Hepatocyte (in vitro differentiated cells): ENCODE measurements around the gene CLCN4. TPM values are rescaled to one million over a fixed set of nuclear protein-coding genes. Genes with fewer than 3 reads are reported as not detected.

Experiments
- DNase-seq: peaks from one replicate; pipeline ENCODE4 v3.0.0-alpha.2; 2016; ENCODE audit warnings: low spot score
- H2AFZ ChIP-seq: fragments of 200-600 bp; sonication (generic); 2 replicates; pipeline ENCODE4 v1.6.0; 2016; ENCODE audit warnings: antibody characterized with exemption, mild to moderate bottlenecking
- H3K27ac ChIP-seq: fragments of 200-600 bp; sonication (generic); 2 replicates; pipeline ENCODE4 v1.5.1; 2016; ENCODE audit warnings: mild to moderate bottlenecking
- H3K27me3 ChIP-seq: fragments of 200-600 bp; sonication (generic); 2 replicates; pipeline ENCODE4 v1.6.1; 2016
- H3K36me3 ChIP-seq: fragments of 200-600 bp; sonication (generic); replicated peaks from 2 replicates; pipeline ENCODE4 v1.5.1; 2016; ENCODE audit warnings: low read depth; ENCODE audit not compliant: insufficient read depth
- H3K4me1 ChIP-seq: fragments of 200-600 bp; sonication (generic); 2 replicates; pipeline ENCODE4 v1.5.1; 2016; ENCODE audit warnings: mild to moderate bottlenecking, moderate library complexity; ENCODE audit not compliant: insufficient read depth
- H3K4me2 ChIP-seq: fragments of 200-600 bp; sonication (generic); 2 replicates; pipeline ENCODE4 v1.6.0; 2016
- H3K4me3 ChIP-seq: fragments of 200-600 bp; sonication (generic); 2 replicates; pipeline ENCODE4 v1.5.1; 2016; ENCODE audit warnings: mild to moderate bottlenecking
- H3K79me2 ChIP-seq: fragments of 200-600 bp; sonication (generic); 2 replicates; pipeline ENCODE4 v1.6.0; 2017; ENCODE audit warnings: mild to moderate bottlenecking
- H3K9me2 ChIP-seq: fragments of 200-600 bp; sonication (generic); replicated peaks from 2 replicates; pipeline ENCODE4 v1.6.0; 2017; ENCODE audit warnings: mild to moderate bottlenecking; ENCODE audit not compliant: insufficient read depth
- H3K9me3 ChIP-seq: fragments of 200-600 bp; sonication (generic); 2 replicates; pipeline ENCODE4 v1.5.1; 2016; ENCODE audit warnings: low read depth, mild to moderate bottlenecking
- H4K20me1 ChIP-seq: fragments of 200-600 bp; sonication (generic); 2 replicates; pipeline ENCODE4 v1.6.0; 2016; ENCODE audit warnings: mild to moderate bottlenecking; ENCODE audit not compliant: insufficient read depth, poor library complexity, severe bottlenecking
- CTCF ChIP-seq: fragments of 200-600 bp; sonication (generic); IDR thresholded peaks from 2 replicates; pipeline ENCODE4 v1.5.1; 2016; ENCODE audit warnings: antibody characterized with exemption, mild to moderate bottlenecking; ENCODE audit not compliant: poor library complexity
- EZH2 ChIP-seq: fragments of 200-600 bp; sonication (generic); IDR thresholded peaks from 2 replicates; pipeline ENCODE4 v1.6.1; 2016; ENCODE audit warnings: antibody characterized with exemption, mild to moderate bottlenecking, borderline replicate concordance
- EZH2phosphoT487 ChIP-seq: fragments of 200-600 bp; sonication (generic); IDR thresholded peaks from one replicate; pipeline ENCODE4 v1.6.1; 2018; ENCODE audit warnings: antibody characterized with exemption, mild to moderate bottlenecking, low read depth, moderate library complexity; ENCODE audit not compliant: unreplicated experiment, severe bottlenecking
- WGBS: methylation state at CpG from one replicate; pipeline ENCODE4 v1.1.6; 2016; ENCODE audit warnings: low lambda C conversion rate; ENCODE audit errors: missing lambda C conversion rate; 5-methylcytosine and 5-hydroxymethylcytosine counted together
- polyA plus RNA-seq: library from polyadenylated mRNA; unstranded; fragments of >200 nt; fragmentation: Nextera tagmentation; extraction: Ambion mirVana; gene quantifications from 2 replicates; pipeline ENCODE4 v1.2.1, GENCODE V29; 2016
- total RNA-seq: library from RNA; depleted of rRNA; stranded (reverse); fragments of >200 nt; gene quantifications from 2 replicates; pipeline ENCODE4 v1.2.3, GENCODE V29; 2014

The CLCN4 gene
- total and polyA plus RNA-seq, 2 experiments from 2014 or later = 2.2 to 3.8 TPM

GRCh38 chrX:10177004-10177396 lies 20.2 kb downstream of the CLCN4 start:
- TF ChIP-seq CTCF = no peak
- TF ChIP-seq EZH2phosphoT487 = no peak
- TF ChIP-seq EZH2 = no peak
- Histone ChIP-seq H3K27ac (no peak overlapping the region), H3K79me2 (no peaks in the 10 kb centered on the region), H3K4me3 (no peak overlapping the region), H3K9me3 (no peaks in the 10 kb centered on the region), H3K4me1 (peaks cover 10% of the 10 kb centered on the region), H3K36me3 (no peaks in the 10 kb centered on the region), H3K9me2 (no peaks in the 10 kb centered on the region), H3K27me3 (no peaks in the 10 kb centered on the region), H3K4me2 (no peak overlapping the region), H2AFZ (no peak overlapping the region), H4K20me1 (no peaks in the 10 kb centered on the region)
- no peak for DNase-seq
- 93% methylated on average over 7 of the region's 7 CpGs for WGBS

GRCh38 chrX:10177601-10178000 lies 20.8 kb downstream of the CLCN4 start:
- no peak overlapping the region for H3K27ac ChIP-seq

GRCh38 chrX:10178866-10179463 lies 22.2 kb downstream of the CLCN4 start:
- Histone ChIP-seq H3K27ac (no peak overlapping the region), H4K20me1 (no peaks in the 10 kb centered on the region), H3K27me3 (no peaks in the 10 kb centered on the region), H3K9me2 (no peaks in the 10 kb centered on the region), H3K79me2 (no peaks in the 10 kb centered on the region), H3K4me2 (no peak overlapping the region), H2AFZ (no peak overlapping the region), H3K36me3 (no peaks in the 10 kb centered on the region), H3K4me1 (peaks cover 10% of the 10 kb centered on the region), H3K4me3 (no peak overlapping the region), H3K9me3 (no peaks in the 10 kb centered on the region)
- TF ChIP-seq EZH2 (no peak), EZH2phosphoT487 (no peak), CTCF (no peak)
- DNase-seq = no peak
- 52% methylated on average over 5 of the region's 5 CpGs for WGBS

More at GRCh38 chrX:10177601-10178000, 20.8 kb downstream of the CLCN4 start:
- Histone ChIP-seq H3K36me3 (no peaks in the 10 kb centered on the region), H3K4me2 (no peak overlapping the region), H3K9me2 (no peaks in the 10 kb centered on the region), H2AFZ (no peak overlapping the region), H3K4me1 (peaks cover 10% of the 10 kb centered on the region), H3K79me2 (no peaks in the 10 kb centered on the region), H3K9me3 (no peaks in the 10 kb centered on the region), H3K4me3 (no peak overlapping the region), H3K27me3 (no peaks in the 10 kb centered on the region), H4K20me1 (no peaks in the 10 kb centered on the region)
- 75% methylated on average over 3 of the region's 3 CpGs for WGBS
- DNase-seq = no peak
- TF ChIP-seq EZH2phosphoT487 (no peak), EZH2 (no peak), CTCF (no peak)

GRCh38 chrX:10183760-10184159 lies 27.0 kb downstream of the CLCN4 start:
- DNase-seq = no peak
- 94% methylated on average over 3 of the region's 3 CpGs for WGBS
- Histone ChIP-seq H3K4me3 (no peak overlapping the region), H3K36me3 (no peaks in the 10 kb centered on the region), H4K20me1 (no peaks in the 10 kb centered on the region), H3K4me1 (no peaks in the 10 kb centered on the region), H3K27me3 (no peaks in the 10 kb centered on the region), H3K9me3 (no peaks in the 10 kb centered on the region), H3K4me2 (no peak overlapping the region), H3K9me2 (no peaks in the 10 kb centered on the region), H3K79me2 (no peaks in the 10 kb centered on the region), H3K27ac (no peak overlapping the region), H2AFZ (no peak overlapping the region)
- TF ChIP-seq CTCF (no peak), EZH2 (no peak)
